HepG2 (cell line): ENCODE measurements around the gene GUCY1A2. TPM values are rescaled to one million over a fixed set of nuclear protein-coding genes. Genes with fewer than 3 reads are reported as not detected.

Experiments used
- ATAC-seq: fragments of 200-7000 bp; cut with Tn5 transposase; 3 replicates; pipeline ENCODE4 v1.9.1; 2020; ENCODE audit warnings: mild to moderate bottlenecking, moderate library complexity
- BruUV-seq: library from RNA; stranded (reverse); fragments of 400-500 nt; replicated peaks from 2 replicates; lab custom pipeline; 2021; lab: Mats Ljungman, UMichigan
- CTCF ChIA-PET: fragments of 300-600 bp; formaldehyde crosslinking; extraction: SDS; loops from one replicate; lab custom pipeline; 2021; ENCODE audit warnings: low total read pairs, inconsistent platforms, low intra/inter-chr PET ratio; lab: Yijun Ruan, JAX
- POLR2A ChIA-PET: fragments of 350-600 bp; sonication (Branson Sonifier 250); formaldehyde crosslinking; loops from one replicate; lab custom pipeline; 2020; ENCODE audit warnings: antibody characterized with exemption, inconsistent platforms; lab: Yijun Ruan, JAX
- DNase-seq: peaks from one replicate; pipeline ENCODE4 v3.0.0-alpha.2; 2015; ENCODE audit warnings: low spot score
- FAIRE-seq: peaks from 3 replicates; lab custom pipeline; 2011; peaks lifted over from hg19 to GRCh38; lab: Jason Lieb, UNC
- H2AFZ ChIP-seq: one replicate; pipeline ENCODE4 v1.6.1; 2011; ENCODE audit warnings: low read length, inconsistent platforms
- H3K27ac ChIP-seq: fragments of 300-600 bp; 3 replicates; pipeline ENCODE4 v1.8.0; 2011; ENCODE audit warnings: mixed run types, mild to moderate bottlenecking, mixed read lengths, low read length, inconsistent platforms; ENCODE audit not compliant: insufficient read depth; ENCODE audit errors: extremely low read length
- H3K27me3 ChIP-seq, 2 experiments: fragments of 200-600 bp in 1 of 2; 2 replicates in 1 of 2; 3 replicates in 1 of 2; pipeline versions ENCODE4 v1.6.0 to v1.8.0; 2011; ENCODE audit warnings: low read length in 2 of 2, mild to moderate bottlenecking in 2 of 2, moderate library complexity in 2 of 2, inconsistent platforms in 1 of 2; ENCODE audit not compliant: insufficient read depth in 2 of 2, control insufficient read depth in 1 of 2
- H3K36me3 ChIP-seq, 2 experiments: fragments of 200-600 bp in 1 of 2; replicated peaks in 1 of 2; 2 replicates in 1 of 2; 3 replicates in 1 of 2; pipeline versions ENCODE4 v1.5.1 to v1.8.0; 2011; ENCODE audit warnings: low read length in 2 of 2, inconsistent platforms in 1 of 2; ENCODE audit not compliant: insufficient read depth in 2 of 2, control insufficient read depth in 1 of 2
- H3K4me1 ChIP-seq: 2 replicates; pipeline ENCODE4 v1.5.1; 2012; ENCODE audit warnings: low read length, inconsistent platforms; ENCODE audit not compliant: insufficient read depth
- H3K4me2 ChIP-seq: 2 replicates; pipeline ENCODE4 v1.6.0; 2011; ENCODE audit warnings: low read depth, low read length, inconsistent platforms
- H3K4me3 ChIP-seq, 3 experiments: fragments of 200-600 bp in 1 of 3; sonication (generic), shearing (Covaris generic) in 1 of 3; replicated peaks in 1 of 3; 2 replicates each; pipeline ENCODE4 v1.5.1; 2011 to 2016; ENCODE audit warnings: low read length in 3 of 3, inconsistent platforms in 2 of 3, low read depth in 2 of 3, mild to moderate bottlenecking in 2 of 3, control low read depth in 1 of 3, mixed read lengths in 1 of 3; ENCODE audit not compliant: insufficient read depth in 1 of 3
- H3K79me2 ChIP-seq: one replicate; pipeline ENCODE4 v1.6.1; 2011; ENCODE audit warnings: low read length, inconsistent platforms; ENCODE audit not compliant: insufficient read depth
- H3K9ac ChIP-seq: 2 replicates; pipeline ENCODE4 v1.6.0; 2011; ENCODE audit warnings: mild to moderate bottlenecking, low read depth, low read length, inconsistent platforms; ENCODE audit not compliant: insufficient read depth
- H3K9me3 ChIP-seq: 2 replicates; pipeline ENCODE4 v1.5.1; 2012; ENCODE audit warnings: mild to moderate bottlenecking, low read length
- H4K20me1 ChIP-seq: 2 replicates; pipeline ENCODE4 v1.6.0; 2011; ENCODE audit warnings: inconsistent platforms, mild to moderate bottlenecking, low read length, moderate library complexity; ENCODE audit not compliant: insufficient read depth
- CENPX ChIP-seq: sonication (generic); formaldehyde crosslinking; IDR thresholded peaks from 2 replicates; pipeline ENCODE4 v1.9.0; 2021; ENCODE audit warnings: mild to moderate bottlenecking, missing genetic modification reagents, moderate library complexity
- GTF3A ChIP-seq: sonication (generic); formaldehyde crosslinking; conservative IDR thresholded peaks from 2 replicates; pipeline ENCODE4 v1.4.0; 2020; ENCODE audit warnings: mild to moderate bottlenecking, missing genetic modification reagents
- MED13 ChIP-seq: sonication (generic); formaldehyde crosslinking; IDR thresholded peaks from 2 replicates; pipeline ENCODE4 v1.5.0; 2020; ENCODE audit warnings: missing genetic modification reagents
- RBAK ChIP-seq: sonication (generic); formaldehyde crosslinking; IDR thresholded peaks from 2 replicates; pipeline ENCODE4 v1.5.1; 2020; ENCODE audit warnings: mild to moderate bottlenecking, missing genetic modification reagents
- RNF2 ChIP-seq: fragments of 450-650 bp; conservative IDR thresholded peaks from 2 replicates; pipeline ENCODE4 v1.6.1; 2016; ENCODE audit warnings: low read depth
- TBP ChIP-seq: sonication (generic); formaldehyde crosslinking; IDR thresholded peaks from 2 replicates; pipeline ENCODE4 v1.5.0; 2020; ENCODE audit warnings: missing genetic modification reagents
- TCF7 ChIP-seq: sonication (generic); IDR thresholded peaks from 2 replicates; pipeline ENCODE4 v1.6.1; 2016; ENCODE audit warnings: antibody characterized with exemption, low read depth
- ZBTB1 ChIP-seq: sonication (generic); formaldehyde crosslinking; IDR thresholded peaks from 2 replicates; pipeline ENCODE4 v1.4.0; 2020; ENCODE audit warnings: missing genetic modification reagents, borderline replicate concordance
- ZC3H13 ChIP-seq: sonication (generic); formaldehyde crosslinking; IDR thresholded peaks from 2 replicates; pipeline ENCODE4 v1.8.1; 2023; ENCODE audit warnings: mild to moderate bottlenecking, missing genetic modification reagents, moderate library complexity
- ZNF598 ChIP-seq: sonication (generic); formaldehyde crosslinking; IDR thresholded peaks from 2 replicates; pipeline ENCODE4 v1.5.1; 2020; ENCODE audit warnings: mild to moderate bottlenecking, missing genetic modification reagents, borderline replicate concordance
- ZSCAN9 ChIP-seq: IDR thresholded peaks from 2 replicates; pipeline ENCODE4 v1.6.1; 2016; ENCODE audit warnings: borderline replicate concordance
- WGBS: methylation state at CpG from one replicate; pipeline ENCODE4 v1.1.6; 2017; ENCODE audit warnings: low lambda C conversion rate; 5-methylcytosine and 5-hydroxymethylcytosine counted together
- in situ Hi-C: cut with HindIII; loops from 2 replicates; pipeline ENCODE4 v1.10.0; 2017; ENCODE audit warnings: low pct_unique_long_range_greater_than_20kb; ENCODE audit not compliant: extremely low pct_ligation_motif_present
- intact Hi-C: fragments of 100-400 bp; cut with micrococcal nuclease; formaldehyde crosslinking; loops from one replicate; pipeline ENCODE4 v1.10.0; 2022; ENCODE audit not compliant: unreplicated experiment
- polyA plus RNA-seq, 8 experiments: library from polyadenylated mRNA; depleted of rRNA in 3 of 8; stranded (reverse) in 7 of 8; unstranded in 1 of 8; fragments of >200 nt; fragmentation: Illumina TruSeq in 4 of 8; extraction: Trizol in 4 of 8; gene quantifications; 2 replicates each; pipeline versions ENCODE4 v1.2.1 to v1.2.3, GENCODE V29; 2011 to 2016; ENCODE audit warnings: low read depth in 4 of 8, missing spikeins in 1 of 8, mixed read lengths in 1 of 8; ENCODE audit not compliant: insufficient read depth in 1 of 8
- total RNA-seq, 5 experiments: library from RNA; depleted of rRNA; stranded (reverse); fragments of >200 nt; fragmentation: Illumina TruSeq; extraction: Trizol; gene quantifications; 2 replicates each; pipeline ENCODE4 v1.2.3, GENCODE V29; 2016; ENCODE audit warnings: low read depth in 1 of 5
- TF ChIP-seq, protein P1 (sequence below): sonication (generic); formaldehyde crosslinking; conservative IDR thresholded peaks from 2 replicates; pipeline ENCODE4 v1.4.0; 2020; ENCODE audit warnings: missing genetic modification reagents
- TF ChIP-seq, protein P2 (sequence below): sonication (generic); formaldehyde crosslinking; IDR thresholded peaks from 2 replicates; pipeline ENCODE4 v1.4.0; 2020; ENCODE audit warnings: missing genetic modification reagents
- TF ChIP-seq, protein P3 (sequence below): sonication (generic); formaldehyde crosslinking; IDR thresholded peaks from 2 replicates; pipeline ENCODE4 v1.5.1; 2020; ENCODE audit warnings: missing genetic modification reagents, mild to moderate bottlenecking, borderline replicate concordance

The GUCY1A2 gene
- total and polyA plus RNA-seq, 2 of the 13 experiments (the other 11 are each of a cell fraction or from before 2014, with no cell fraction given) = 0.01 to 0.07 TPM

DNA sequence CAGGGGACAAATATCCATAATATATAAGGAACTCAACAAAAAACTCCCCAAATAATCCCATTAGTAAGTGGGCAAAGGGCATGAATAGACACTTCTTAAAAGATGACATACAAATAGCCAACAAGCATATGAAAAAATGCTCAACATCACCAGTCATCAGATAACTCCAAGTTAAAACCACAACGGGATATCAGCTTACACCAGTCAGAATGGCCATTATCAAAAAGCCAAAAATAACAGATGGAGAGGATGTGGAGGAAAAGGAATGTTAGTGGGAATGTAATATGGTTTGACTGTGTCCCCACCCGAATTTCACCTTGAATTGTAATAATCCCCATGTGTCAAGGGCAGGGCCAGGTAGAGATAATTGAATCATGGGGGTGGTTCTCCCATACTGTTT is 350.1 kb downstream of the GUCY1A2 start (continued):
- TF ChIP-seq RBAK (no peak), GTF3A (CRISPR knock-in tag) (no peak), ZC3H13 (CRISPR knock-in tag) (no peak), ZNF598 (CRISPR knock-in tag) (no peak)

DNA sequence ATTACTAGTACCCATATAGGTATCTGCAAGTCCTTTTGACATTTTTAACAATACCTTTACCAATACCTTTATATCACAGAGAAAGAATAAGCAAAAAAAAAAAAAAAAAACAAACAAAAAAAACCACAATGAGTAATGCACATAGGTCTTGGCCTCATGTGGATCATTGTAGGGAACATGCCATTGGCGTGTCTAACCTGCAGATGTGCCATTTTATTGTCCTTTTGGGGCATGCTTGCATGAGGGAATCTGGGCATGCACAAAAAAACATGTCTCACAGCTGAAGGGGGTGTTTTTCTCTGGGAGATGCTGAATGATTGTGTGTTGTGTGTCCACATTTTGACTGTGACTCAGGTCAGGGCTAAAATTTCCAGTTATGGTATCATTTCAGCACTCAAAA is 361.6 kb downstream of the GUCY1A2 start:
- Histone ChIP-seq H3K79me2 (no peaks in the 10 kb centered on the region), H3K4me3 (no peak overlapping the region), H3K27ac (no peak overlapping the region), H3K4me2 (no peak overlapping the region), H3K36me3 (no peaks in the 10 kb centered on the region), H3K4me1 (no peaks in the 10 kb centered on the region), H3K9me3 (peaks cover 18% of the 10 kb centered on the region), H3K27me3 (no peaks in the 10 kb centered on the region), H2AFZ (no peak overlapping the region), H3K9ac (no peak overlapping the region), H4K20me1 (no peaks in the 10 kb centered on the region)
- no peak for ATAC-seq
- POLR2A ChIA-PET = no interaction called here
- CTCF ChIA-PET = no interaction called here
- TF ChIP-seq ZBTB1 (no peak), RNF2 (no peak), ZSCAN9 (CRISPR knock-in tag) (no peak), CENPX (CRISPR knock-in tag) (no peak), TBP (no peak), TCF7 (no peak), MED13 (CRISPR knock-in tag) (no peak)
- TF ChIP-seq, protein P1, sequence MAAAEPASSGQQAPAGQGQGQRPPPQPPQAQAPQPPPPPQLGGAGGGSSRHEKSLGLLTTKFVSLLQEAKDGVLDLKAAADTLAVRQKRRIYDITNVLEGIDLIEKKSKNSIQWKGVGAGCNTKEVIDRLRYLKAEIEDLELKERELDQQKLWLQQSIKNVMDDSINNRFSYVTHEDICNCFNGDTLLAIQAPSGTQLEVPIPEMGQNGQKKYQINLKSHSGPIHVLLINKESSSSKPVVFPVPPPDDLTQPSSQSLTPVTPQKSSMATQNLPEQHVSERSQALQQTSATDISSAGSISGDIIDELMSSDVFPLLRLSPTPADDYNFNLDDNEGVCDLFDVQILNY (CRISPR knock-in tag) = no peak
- TF ChIP-seq, protein P2, sequence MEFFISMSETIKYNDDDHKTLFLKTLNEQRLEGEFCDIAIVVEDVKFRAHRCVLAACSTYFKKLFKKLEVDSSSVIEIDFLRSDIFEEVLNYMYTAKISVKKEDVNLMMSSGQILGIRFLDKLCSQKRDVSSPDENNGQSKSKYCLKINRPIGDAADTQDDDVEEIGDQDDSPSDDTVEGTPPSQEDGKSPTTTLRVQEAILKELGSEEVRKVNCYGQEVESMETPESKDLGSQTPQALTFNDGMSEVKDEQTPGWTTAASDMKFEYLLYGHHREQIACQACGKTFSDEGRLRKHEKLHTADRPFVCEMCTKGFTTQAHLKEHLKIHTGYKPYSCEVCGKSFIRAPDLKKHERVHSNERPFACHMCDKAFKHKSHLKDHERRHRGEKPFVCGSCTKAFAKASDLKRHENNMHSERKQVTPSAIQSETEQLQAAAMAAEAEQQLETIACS = no peak
- TF ChIP-seq, protein P3, sequence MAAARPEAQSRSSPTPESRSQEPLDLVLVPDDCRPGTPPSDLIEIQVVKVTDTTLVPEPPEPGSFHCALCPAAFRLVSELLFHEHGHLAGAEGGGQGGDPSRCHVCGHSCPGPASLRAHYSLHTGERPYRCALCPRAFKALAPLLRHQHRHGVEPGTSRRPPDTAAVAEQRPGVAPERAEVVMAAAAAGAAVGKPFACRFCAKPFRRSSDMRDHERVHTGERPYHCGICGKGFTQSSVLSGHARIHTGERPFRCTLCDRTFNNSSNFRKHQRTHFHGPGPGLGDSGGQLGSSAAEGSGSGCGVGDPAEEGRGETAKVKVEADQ (CRISPR knock-in tag) = no peak
- no TSS peak for BruUV-seq
- FAIRE-seq = no peak
- intact Hi-C loops = no loop called here
- in situ Hi-C loops = no loop called here
- WGBS = 0% methylated on average over 1 of the region's 1 CpG
- DNase-seq = no peak
